Stimulated activated CD8-positive, alpha-beta memory T cell treated with anti-CD3 and anti-CD28 coated beads, Interleukin-7, amount 100 ng/mL, for 48 hours (primary cell): ENCODE measurements around the gene TBC1D14.
"Not testable (repeated sequence)": the region's sequence is repeated elsewhere in the genome, so short reads cannot be mapped to it uniquely, and the experiment has no call there.

ENCODE experiments used
- DNase-seq, 2 donors: peaks; one replicate each; pipeline ENCODE4 v3.0.0-alpha.2; 2020; ENCODE audit warnings: low read depth in 1 of 2; ENCODE audit errors: extremely low read depth in 1 of 2

Gene TBC1D14

GRCh38 chr4:6889736-6890324 lies 19.8 kb upstream of the TBC1D14 start:
- DNase-seq = no peak

GRCh38 chr4:6890358-6890757 lies 19.3 kb upstream of the TBC1D14 start:
- no peak for DNase-seq

- DNase-seq = not testable (repeated sequence)
Measured at GRCh38 chr4:6890971-6891370, 18.7 kb upstream of the TBC1D14 start.

- no peak for DNase-seq
Measured at GRCh38 chr4:6891436-6892170, 18.0 kb upstream of the TBC1D14 start.

- no peak for DNase-seq
Measured at GRCh38 chr4:6892190-6892908, 17.3 kb upstream of the TBC1D14 start.

GRCh38 chr4:6892909-6893202 lies 16.8 kb upstream of the TBC1D14 start:
- no peak for DNase-seq

- DNase-seq = no peak
Measured at GRCh38 chr4:6893449-6894085, 16.1 kb upstream of the TBC1D14 start.

- DNase-seq = no peak
Measured at GRCh38 chr4:6894086-6894478, 15.5 kb upstream of the TBC1D14 start.

GRCh38 chr4:6894528-6895498 lies 14.8 kb upstream of the TBC1D14 start:
- no peak for DNase-seq

- DNase-seq = no peak
Measured at GRCh38 chr4:6896035-6896434, 13.6 kb upstream of the TBC1D14 start.

- DNase-seq = no peak
Measured at GRCh38 chr4:6898763-6899162, 10.9 kb upstream of the TBC1D14 start.

- no peak for DNase-seq
Measured at GRCh38 chr4:6900181-6900812, 9.3 kb upstream of the TBC1D14 start.

- DNase-seq = no peak
Measured at GRCh38 chr4:6900956-6901355, 8.7 kb upstream of the TBC1D14 start.

GRCh38 chr4:6901669-6902317 lies 7.8 kb upstream of the TBC1D14 start:
- DNase-seq = no peak

- DNase-seq = no peak
Measured at GRCh38 chr4:6902318-6903042, 7.1 kb upstream of the TBC1D14 start.

- no peak for DNase-seq
Measured at GRCh38 chr4:6905516-6906445, 3.8 kb upstream of the TBC1D14 start.

- DNase-seq = not testable (repeated sequence)
Measured at GRCh38 chr4:6906486-6906885, 3.1 kb upstream of the TBC1D14 start.

GRCh38 chr4:6907658-6908191 lies 1.9 kb upstream of the TBC1D14 start:
- no peak for DNase-seq
